Measurements from ENCODE around the gene PMM1. TPM values are rescaled to one million over a fixed set of nuclear protein-coding genes. Genes with fewer than 3 reads are reported as not detected.

The PMM1 gene
- total RNA-seq: 15.8 and 22.0 TPM in 2 replicates

GRCh38 chr22:41589391-41590241 lies at the start of gene PMM1:
Gene PMM1, minus strand, starts transcription at chr22:41589840. Its CDS starts 35 bp downstream, at chr22:41589805.

GRCh38 chr22:41621099-41621910 lies 31.7 kb upstream of the PMM1 start, which contains the start of gene XRCC6:
Gene XRCC6, plus strand, starts transcription at chr22:41621295. Its CDS starts 710 bp downstream, at chr22:41622005.

GRCh38 chr22:41620589-41621098 lies 31.0 kb upstream of the PMM1 start, which contains the start of gene DESI1:
Gene DESI1, minus strand, starts transcription at chr22:41621043. Its CDS starts 204 bp downstream, at chr22:41620839.

GRCh38 chr22:41543854-41544670 lies 45.6 kb downstream of the PMM1 start, which contains the start of gene POLR3H:
Gene POLR3H, minus strand, starts transcription at chr22:41544470. Its CDS starts 369 bp downstream, at chr22:41544101.

Other genes with a start within 250 kb of the PMM1 start
- 3.7 and 4.4 TPM in 2 replicates for gene TEF, start 207.9 kb downstream of the PMM1 start, total RNA-seq
- 28.7 and 35.8 TPM in 2 replicates for gene TOB2, start 143.0 kb downstream of the PMM1 start, total RNA-seq
- gene PHF5A, start 121.1 kb downstream of the PMM1 start, total RNA-seq: 43.0 and 45.9 TPM in 2 replicates
- 69.4 and 82.9 TPM in 2 replicates for gene ACO2, start 120.7 kb downstream of the PMM1 start, total RNA-seq
- 22.4 and 24.2 TPM in 2 replicates for gene POLR3H, start 45.4 kb downstream of the PMM1 start, total RNA-seq
- 0.20 TPM in 1 of 2 replicates, not detected in the other for gene CSDC2, start 28.8 kb downstream of the PMM1 start, total RNA-seq
- 24.3 and 29.7 TPM in 2 replicates for gene DESI1, start 31.2 kb upstream of the PMM1 start, total RNA-seq
- 272 and 337 TPM in 2 replicates for gene XRCC6, start 31.5 kb upstream of the PMM1 start, total RNA-seq
- 94.8 and 105 TPM in 2 replicates for gene SNU13, start 99.0 kb upstream of the PMM1 start, total RNA-seq
- 0.37 and 3.1 TPM in 2 replicates for gene MEI1, start 109.7 kb upstream of the PMM1 start, total RNA-seq
- gene CCDC134, start 210.8 kb upstream of the PMM1 start, total RNA-seq: 7.3 and 11.9 TPM in 2 replicates
- 80.1 and 106 TPM in 2 replicates for gene SREBF2, start 243.3 kb upstream of the PMM1 start, total RNA-seq

Measured in subcutaneous preadipocyte (primary cell).